ENCODE results near the gene BTG3. TPM values are rescaled to one million over a fixed set of nuclear protein-coding genes. Genes with fewer than 3 reads are reported as not detected.

The BTG3 gene
- total RNA-seq (2022) (53.5 and 57.0 TPM in 2 replicates), Bru-seq, nascent RNA (percentile 95 among the genes with signal in this experiment), BruChase-seq, experiment 1, labeled RNA remaining after a 6-hour chase (percentile 90 among the genes with signal in this experiment), BruChase-seq, experiment 2, labeled RNA remaining after a 2-hour chase (percentile 86 among the genes with signal in this experiment)
- long read RNA-seq, transcript BTG3-201 (6 exons, 1,485 nt) = minor isoform, 17 of 144 reads
- long read RNA-seq, transcript BTG3-202 (5 exons, 1,456 nt) = major isoform, 94 of 144 reads
- long read RNA-seq, partial matches to known transcripts = 0 of 144 reads
- long read RNA-seq, other reads (novel, unspliced or antisense) = 33 of 144 reads

GRCh38 chr21:17612565-17613241 lies at the start of gene BTG3:
Gene BTG3, minus strand, starts transcription at chr21:17612901. Its CDS starts 3,757 bp downstream, at chr21:17609144.
- no peak for TF ChIP-seq CTCF (IDR thresholded peaks at IDR 0.05; ENCODE audit: unreplicated experiment)
- ChIA-PET POLR2A (interaction anchor here (0.6 to 4.0 kb wide), 15 partner anchors 10 to 668 kb away, joined by 3 to 19 read pairs (median 5); partner anchors contain the start of gene C21orf91), CTCF (no interaction called here)
- intact Hi-C loops (cut with micrococcal nuclease) = no loop called here
- Mint-ChIP-seq H3K36me3 (ENCODE audit: insufficient read depth, unreplicated experiment) (peaks cover 19% of the 10 kb centered on the region), H3K27me3 (ENCODE audit: insufficient read depth, unreplicated experiment) (no peaks in the 10 kb centered on the region), H3K4me1 (ENCODE audit: insufficient read depth, unreplicated experiment) (peaks cover 10% of the 10 kb centered on the region), H3K27ac (ENCODE audit: low read depth, unreplicated experiment) (peak within 1 kb of the TSS; percentile 93), H3K4me3 (ENCODE audit: unreplicated experiment) (peak within 1 kb of the TSS; percentile 89), H3K9me3 (ENCODE audit: unreplicated experiment) (no peaks in the 10 kb centered on the region)
- DNase-seq (ENCODE audit: unreplicated experiment) = peak; percentile 77
- no TSS peak for BruUV-seq (replicated peaks)

- ChIA-PET POLR2A (interaction anchor here (0.6 kb wide), 1 partner anchor 20 kb away, joined by 3 read pairs; no protein-coding TSS in a partner anchor), CTCF (interaction anchor here (0.6 kb wide), 1 partner anchor 1697 kb away, joined by 3 read pairs; no protein-coding TSS in a partner anchor)
- BruUV-seq (replicated peaks) = no TSS peak
- Mint-ChIP-seq H3K27me3 (ENCODE audit: insufficient read depth, unreplicated experiment) (no peaks in the 10 kb centered on the region), H3K4me3 (ENCODE audit: unreplicated experiment) (no peak overlapping the region), H3K36me3 (ENCODE audit: insufficient read depth, unreplicated experiment) (peaks cover 6% of the 10 kb centered on the region), H3K9me3 (ENCODE audit: unreplicated experiment) (no peaks in the 10 kb centered on the region), H3K4me1 (ENCODE audit: insufficient read depth, unreplicated experiment) (peaks cover 12% of the 10 kb centered on the region), H3K27ac (ENCODE audit: low read depth, unreplicated experiment) (peak overlapping the region; percentile 65)
- intact Hi-C loops (cut with micrococcal nuclease) = no loop called here
- no peak for TF ChIP-seq CTCF (IDR thresholded peaks at IDR 0.05; ENCODE audit: unreplicated experiment)
- DNase-seq (ENCODE audit: unreplicated experiment) = no peak
These were observed 48.2 kb upstream of the BTG3 start for GRCh38 chr21:17660862-17661261.

GRCh38 chr21:17660452-17660851 lies 47.8 kb upstream of the BTG3 start:
- ChIA-PET POLR2A (interaction anchor here (0.6 kb wide), 1 partner anchor 19 kb away, joined by 3 read pairs; no protein-coding TSS in a partner anchor), CTCF (interaction anchor here (0.6 to 0.8 kb wide), 2 partner anchors 13 to 1697 kb away, joined by 3 to 5 read pairs; no protein-coding TSS in a partner anchor)
- Mint-ChIP-seq H3K4me1 (ENCODE audit: insufficient read depth, unreplicated experiment) (peaks cover 12% of the 10 kb centered on the region), H3K9me3 (ENCODE audit: unreplicated experiment) (no peaks in the 10 kb centered on the region), H3K27me3 (ENCODE audit: insufficient read depth, unreplicated experiment) (no peaks in the 10 kb centered on the region), H3K36me3 (ENCODE audit: insufficient read depth, unreplicated experiment) (peaks cover 6% of the 10 kb centered on the region), H3K27ac (ENCODE audit: low read depth, unreplicated experiment) (peak overlapping the region; percentile 65), H3K4me3 (ENCODE audit: unreplicated experiment) (no peak overlapping the region)
- intact Hi-C loops (cut with micrococcal nuclease) = no loop called here
- no peak for TF ChIP-seq CTCF (IDR thresholded peaks at IDR 0.05; ENCODE audit: unreplicated experiment)
- DNase-seq (ENCODE audit: unreplicated experiment) = peak; percentile 43
- no TSS peak for BruUV-seq (replicated peaks)

GRCh38 chr21:17658931-17659330 lies 46.2 kb upstream of the BTG3 start:
- no TSS peak for BruUV-seq (replicated peaks)

More at GRCh38 chr21:17658931-17659330, 46.2 kb upstream of the BTG3 start:
- H3K36me3 Mint-ChIP-seq (ENCODE audit: insufficient read depth, unreplicated experiment) = peaks cover 6% of the 10 kb centered on the region
- peaks cover 12% of the 10 kb centered on the region for H3K4me1 Mint-ChIP-seq (ENCODE audit: insufficient read depth, unreplicated experiment)
- no peak overlapping the region for H3K27ac Mint-ChIP-seq (ENCODE audit: low read depth, unreplicated experiment)
- intact Hi-C loops (cut with micrococcal nuclease) = no loop called here
- ChIA-PET POLR2A (interaction anchor here (1.2 to 2.2 kb wide), 2 partner anchors 33 to 47 kb away, joined by 4 to 6 read pairs; no protein-coding TSS in a partner anchor), CTCF (interaction anchor here (0.6 kb wide), 2 partner anchors 20 to 73 kb away, joined by 3 read pairs; no protein-coding TSS in a partner anchor)
- H3K4me3 Mint-ChIP-seq (ENCODE audit: unreplicated experiment) = no peak overlapping the region
- no peaks in the 10 kb centered on the region for H3K27me3 Mint-ChIP-seq (ENCODE audit: insufficient read depth, unreplicated experiment)
- no peak for TF ChIP-seq CTCF (IDR thresholded peaks at IDR 0.05; ENCODE audit: unreplicated experiment)
- no peak for DNase-seq (ENCODE audit: unreplicated experiment)
- H3K9me3 Mint-ChIP-seq (ENCODE audit: unreplicated experiment) = no peaks in the 10 kb centered on the region

All from MCF 10A (cell line).